ENCODE measurements around the gene ZBTB4. TPM values are rescaled to one million over a fixed set of nuclear protein-coding genes. Genes with fewer than 3 reads are reported as not detected.

The ZBTB4 gene
- polyA plus RNA-seq, 1 donor from 2014 or later = 8.0 TPM

DNA sequence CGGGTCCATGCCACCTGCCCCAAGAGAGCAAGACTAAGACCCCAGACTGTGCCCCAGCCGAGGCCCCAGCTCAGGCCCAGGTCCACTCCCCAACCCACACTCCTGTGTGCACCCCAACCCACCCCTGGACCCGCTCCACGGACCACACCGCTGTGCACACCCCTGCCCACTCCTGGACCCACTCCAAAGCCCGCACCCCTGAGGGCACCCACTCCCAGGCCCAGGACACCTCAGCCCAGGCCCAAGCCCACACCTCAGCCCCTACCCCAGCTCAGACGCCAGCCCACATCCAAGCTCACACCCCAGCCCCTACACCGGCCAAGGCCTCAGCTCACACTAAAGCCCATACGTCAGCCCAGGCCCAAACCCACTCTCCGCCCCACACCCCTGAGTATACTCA lies 49.7 kb downstream of the ZBTB4 start:
- Histone ChIP-seq H3K9ac (ENCODE audit: low read length) (no peak overlapping the region), H2AFZ (ENCODE audit: low read depth, low read length) (no peak overlapping the region), H3K9me3 (ENCODE audit: low read length) (no peaks in the 10 kb centered on the region), H3K27me3 (ENCODE audit: insufficient read depth, low read depth, low read length) (no peaks in the 10 kb centered on the region), H4K20me1 (ENCODE audit: insufficient read depth) (no peaks in the 10 kb centered on the region), H3K4me3 (ENCODE audit: low read length) (no peak overlapping the region), H3K27ac (ENCODE audit: low read length) (no peak overlapping the region), H3K9me2 (ENCODE audit: insufficient read depth, low read length) (no peaks in the 10 kb centered on the region), H3K36me3 (ENCODE audit: insufficient read depth, low read length) (no peaks in the 10 kb centered on the region), H3F3A (ENCODE audit: insufficient read depth, low read length, poor library complexity, severe bottlenecking) (no peaks in the 10 kb centered on the region), H3K79me2 (replicated peaks; ENCODE audit: insufficient read depth, low read length) (no peaks in the 10 kb centered on the region), H3K4me2 (ENCODE audit: low read length) (no peak overlapping the region)
- TF ChIP-seq RAD21 (conservative IDR thresholded peaks at IDR 0.05) (no peak), EZH2 (IDR thresholded peaks at IDR 0.05; ENCODE audit: borderline replicate concordance, insufficient read depth, low read length, poor library complexity, severe bottlenecking) (no peak), POLR2AphosphoS5 (IDR thresholded peaks at IDR 0.05) (no peak), SMC3 (conservative IDR thresholded peaks at IDR 0.05; ENCODE audit: poor library complexity) (no peak), MXI1 (conservative IDR thresholded peaks at IDR 0.05; ENCODE audit: poor library complexity, severe bottlenecking) (no peak), TAF1 (IDR thresholded peaks at IDR 0.05; ENCODE audit: low read depth) (no peak), EP300 (conservative IDR thresholded peaks at IDR 0.05; ENCODE audit: poor library complexity, severe bottlenecking) (no peak)
- TF ChIP-seq, protein P1, sequence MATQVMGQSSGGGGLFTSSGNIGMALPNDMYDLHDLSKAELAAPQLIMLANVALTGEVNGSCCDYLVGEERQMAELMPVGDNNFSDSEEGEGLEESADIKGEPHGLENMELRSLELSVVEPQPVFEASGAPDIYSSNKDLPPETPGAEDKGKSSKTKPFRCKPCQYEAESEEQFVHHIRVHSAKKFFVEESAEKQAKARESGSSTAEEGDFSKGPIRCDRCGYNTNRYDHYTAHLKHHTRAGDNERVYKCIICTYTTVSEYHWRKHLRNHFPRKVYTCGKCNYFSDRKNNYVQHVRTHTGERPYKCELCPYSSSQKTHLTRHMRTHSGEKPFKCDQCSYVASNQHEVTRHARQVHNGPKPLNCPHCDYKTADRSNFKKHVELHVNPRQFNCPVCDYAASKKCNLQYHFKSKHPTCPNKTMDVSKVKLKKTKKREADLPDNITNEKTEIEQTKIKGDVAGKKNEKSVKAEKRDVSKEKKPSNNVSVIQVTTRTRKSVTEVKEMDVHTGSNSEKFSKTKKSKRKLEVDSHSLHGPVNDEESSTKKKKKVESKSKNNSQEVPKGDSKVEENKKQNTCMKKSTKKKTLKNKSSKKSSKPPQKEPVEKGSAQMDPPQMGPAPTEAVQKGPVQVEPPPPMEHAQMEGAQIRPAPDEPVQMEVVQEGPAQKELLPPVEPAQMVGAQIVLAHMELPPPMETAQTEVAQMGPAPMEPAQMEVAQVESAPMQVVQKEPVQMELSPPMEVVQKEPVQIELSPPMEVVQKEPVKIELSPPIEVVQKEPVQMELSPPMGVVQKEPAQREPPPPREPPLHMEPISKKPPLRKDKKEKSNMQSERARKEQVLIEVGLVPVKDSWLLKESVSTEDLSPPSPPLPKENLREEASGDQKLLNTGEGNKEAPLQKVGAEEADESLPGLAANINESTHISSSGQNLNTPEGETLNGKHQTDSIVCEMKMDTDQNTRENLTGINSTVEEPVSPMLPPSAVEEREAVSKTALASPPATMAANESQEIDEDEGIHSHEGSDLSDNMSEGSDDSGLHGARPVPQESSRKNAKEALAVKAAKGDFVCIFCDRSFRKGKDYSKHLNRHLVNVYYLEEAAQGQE (IDR thresholded peaks at IDR 0.05; ENCODE audit: borderline replicate concordance) = no peak
- TF ChIP-seq, protein P2, sequence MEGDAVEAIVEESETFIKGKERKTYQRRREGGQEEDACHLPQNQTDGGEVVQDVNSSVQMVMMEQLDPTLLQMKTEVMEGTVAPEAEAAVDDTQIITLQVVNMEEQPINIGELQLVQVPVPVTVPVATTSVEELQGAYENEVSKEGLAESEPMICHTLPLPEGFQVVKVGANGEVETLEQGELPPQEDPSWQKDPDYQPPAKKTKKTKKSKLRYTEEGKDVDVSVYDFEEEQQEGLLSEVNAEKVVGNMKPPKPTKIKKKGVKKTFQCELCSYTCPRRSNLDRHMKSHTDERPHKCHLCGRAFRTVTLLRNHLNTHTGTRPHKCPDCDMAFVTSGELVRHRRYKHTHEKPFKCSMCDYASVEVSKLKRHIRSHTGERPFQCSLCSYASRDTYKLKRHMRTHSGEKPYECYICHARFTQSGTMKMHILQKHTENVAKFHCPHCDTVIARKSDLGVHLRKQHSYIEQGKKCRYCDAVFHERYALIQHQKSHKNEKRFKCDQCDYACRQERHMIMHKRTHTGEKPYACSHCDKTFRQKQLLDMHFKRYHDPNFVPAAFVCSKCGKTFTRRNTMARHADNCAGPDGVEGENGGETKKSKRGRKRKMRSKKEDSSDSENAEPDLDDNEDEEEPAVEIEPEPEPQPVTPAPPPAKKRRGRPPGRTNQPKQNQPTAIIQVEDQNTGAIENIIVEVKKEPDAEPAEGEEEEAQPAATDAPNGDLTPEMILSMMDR (IDR thresholded peaks at IDR 0.05; ENCODE audit: poor library complexity, severe bottlenecking) = no peak

DNA sequence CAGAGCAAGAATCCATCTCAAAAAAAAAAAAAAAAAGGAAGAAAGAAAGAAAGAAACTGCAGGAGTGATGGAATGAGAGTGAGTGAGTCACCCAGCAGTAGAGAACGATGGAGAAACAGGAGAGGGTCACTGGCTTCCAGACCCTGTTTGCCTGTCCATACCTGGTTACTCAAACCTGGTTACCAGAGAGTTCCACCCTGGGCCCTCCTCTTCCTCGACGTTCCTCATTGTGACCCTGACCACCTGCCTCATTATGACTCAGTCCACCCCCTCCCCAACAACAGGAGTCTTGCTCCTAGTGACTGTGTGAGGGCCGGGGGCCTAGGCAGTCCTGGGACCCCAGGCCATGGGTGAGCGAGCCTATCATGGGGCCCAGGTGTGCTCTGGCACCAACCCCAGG lies 50.9 kb downstream of the ZBTB4 start, which contains the start of gene SPEM3:
Gene SPEM3, plus strand, starts transcription at position 301 of the 400 bp plus-strand sequence. Its CDS starts 46 bp downstream, at position 347.
- Histone ChIP-seq H3K27ac (ENCODE audit: low read length) (no peak within 1 kb of the TSS), H3K36me3 (ENCODE audit: insufficient read depth, low read length) (no peaks in the 10 kb centered on the region), H4K20me1 (ENCODE audit: insufficient read depth) (no peaks in the 10 kb centered on the region), H2AFZ (ENCODE audit: low read depth, low read length) (no peak within 1 kb of the TSS), H3K4me3 (ENCODE audit: low read length) (no peak within 1 kb of the TSS), H3K4me2 (ENCODE audit: low read length) (no peak within 1 kb of the TSS), H3K9me3 (ENCODE audit: low read length) (no peaks in the 10 kb centered on the region), H3K79me2 (replicated peaks; ENCODE audit: insufficient read depth, low read length) (no peaks in the 10 kb centered on the region), H3K27me3 (ENCODE audit: insufficient read depth, low read depth, low read length) (no peaks in the 10 kb centered on the region), H3F3A (ENCODE audit: insufficient read depth, low read length, poor library complexity, severe bottlenecking) (no peaks in the 10 kb centered on the region), H3K9ac (ENCODE audit: low read length) (no peak within 1 kb of the TSS), H3K9me2 (ENCODE audit: insufficient read depth, low read length) (no peaks in the 10 kb centered on the region)
- TF ChIP-seq RAD21 (conservative IDR thresholded peaks at IDR 0.05) (no peak), MXI1 (conservative IDR thresholded peaks at IDR 0.05; ENCODE audit: poor library complexity, severe bottlenecking) (no peak), POLR2AphosphoS5 (IDR thresholded peaks at IDR 0.05) (no peak), EP300 (conservative IDR thresholded peaks at IDR 0.05; ENCODE audit: poor library complexity, severe bottlenecking) (no peak), TAF1 (IDR thresholded peaks at IDR 0.05; ENCODE audit: low read depth) (no peak), SMC3 (conservative IDR thresholded peaks at IDR 0.05; ENCODE audit: poor library complexity) (no peak)
- TF ChIP-seq, protein P1 (IDR thresholded peaks at IDR 0.05; ENCODE audit: borderline replicate concordance) = no peak

Measured in neural cell (in vitro differentiated cells).